NCI-H146 treated with DMSO at 0.1 percent for 48 hours (cell line): Measurements from ENCODE around the gene CTBP2.

Source experiments
- DNase-seq: peaks from one replicate; lab custom pipeline; 2025; ENCODE audit not compliant: unreplicated experiment; lab: John Stamatoyannopoulos, UW

CTBP2 gene

DNA sequence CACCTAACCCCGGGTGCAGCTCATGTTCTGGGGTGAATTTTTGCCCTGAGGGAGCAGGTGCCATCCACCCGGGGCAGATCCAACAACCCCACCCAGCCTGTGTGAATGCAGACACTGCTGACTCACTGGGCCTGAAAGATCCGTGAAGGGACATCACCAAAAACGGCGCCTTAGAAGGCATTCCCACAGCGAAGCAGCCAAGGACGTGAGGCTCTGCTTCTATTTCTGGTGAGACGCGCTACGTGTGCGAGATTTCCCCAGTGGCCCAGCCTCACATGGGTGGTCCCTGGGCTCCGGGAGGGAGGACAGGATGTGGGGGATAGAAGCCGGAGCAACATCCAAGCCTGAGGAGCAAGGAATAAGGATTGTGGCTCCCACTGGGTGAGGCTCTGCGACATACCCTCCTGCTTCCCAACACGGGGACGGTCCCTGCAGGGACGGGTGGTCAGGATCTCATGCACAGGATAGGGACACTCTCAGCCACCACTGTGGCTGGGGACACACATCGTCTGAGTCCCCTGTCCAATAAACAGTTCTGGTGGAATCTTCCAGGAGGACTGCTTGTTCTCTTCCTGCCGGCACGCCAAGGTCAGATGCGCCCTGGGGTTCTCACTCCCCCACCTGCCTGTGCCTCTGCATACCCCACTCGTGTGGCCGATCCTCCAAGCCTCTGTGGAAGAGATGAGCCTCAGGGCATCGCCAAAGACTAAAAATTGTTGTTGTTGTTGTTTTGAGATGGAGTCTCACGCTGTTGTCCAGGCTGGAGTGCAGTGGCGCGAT is 148.2 kb downstream of the CTBP2 start:
- no peak for DNase-seq

- no peak for DNase-seq
Measured at GRCh38 chr10:125011171-125011925, 149.0 kb downstream of the CTBP2 start.

DNA sequence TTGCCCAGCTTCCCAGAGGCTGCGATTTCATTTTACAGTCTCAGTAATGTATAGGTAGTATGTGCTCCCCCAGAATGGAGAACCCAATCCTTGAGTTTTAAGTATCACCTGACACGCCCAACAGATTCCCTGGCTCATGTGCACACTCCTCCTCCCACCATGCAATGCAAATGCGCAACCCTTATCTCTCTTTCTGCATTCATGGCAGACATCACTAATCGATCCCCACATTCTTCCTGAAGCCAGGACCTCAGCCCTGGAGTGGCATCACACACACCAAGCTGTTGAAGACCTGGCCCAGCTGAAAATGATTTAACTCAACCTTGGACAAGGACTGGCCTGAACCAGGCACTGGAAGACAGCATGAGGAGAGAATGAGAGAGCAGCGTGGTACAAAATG is 150.0 kb downstream of the CTBP2 start:
- no peak for DNase-seq

DNA sequence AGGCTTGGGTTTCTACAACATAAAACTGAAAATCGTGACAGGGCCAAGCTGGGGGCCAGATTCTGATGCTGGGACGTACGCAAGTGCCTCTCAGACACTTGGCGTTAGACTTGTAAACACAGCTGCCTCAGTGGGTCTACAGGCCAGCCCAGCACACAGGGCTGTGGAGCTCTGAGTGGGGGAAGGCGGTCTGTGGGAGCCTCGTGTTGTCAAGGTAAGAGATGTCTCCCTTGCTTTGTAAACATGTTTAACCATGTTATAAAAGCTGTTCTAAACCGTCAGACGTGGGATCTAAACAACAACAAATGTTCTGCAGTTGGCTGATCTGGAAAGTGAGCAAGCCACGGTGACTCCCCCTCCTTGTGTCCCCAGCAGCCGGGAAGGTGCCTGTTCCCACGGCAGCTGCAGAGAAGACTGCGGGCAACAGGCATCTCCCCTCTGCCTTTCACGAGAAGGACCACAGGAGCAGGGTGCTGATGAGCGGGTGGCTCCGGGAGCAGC is 150.7 kb downstream of the CTBP2 start:
- DNase-seq: no peak

GRCh38 chr10:125008689-125009638 is 151.4 kb downstream of the CTBP2 start:
- no peak for DNase-seq

DNA sequence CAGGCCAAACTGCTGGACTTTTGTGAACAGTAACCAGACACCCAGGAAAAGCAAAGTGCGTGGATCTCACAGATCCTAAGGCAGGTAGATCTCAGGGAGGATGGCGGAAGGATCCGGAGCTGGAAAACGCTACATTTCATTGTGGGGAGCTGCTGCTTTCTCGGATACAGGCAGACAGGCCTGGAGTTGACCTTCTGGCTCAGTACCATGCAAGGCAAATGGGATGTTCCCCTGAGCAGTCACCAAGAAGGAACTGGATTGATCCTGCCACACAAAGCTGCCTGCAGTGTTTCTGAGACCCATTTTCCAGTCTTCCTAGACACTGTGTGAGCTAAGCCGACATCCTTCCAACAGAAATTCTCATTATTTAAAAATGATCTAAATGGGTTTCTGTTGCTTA is 152.9 kb downstream of the CTBP2 start:
- no peak for DNase-seq

DNA sequence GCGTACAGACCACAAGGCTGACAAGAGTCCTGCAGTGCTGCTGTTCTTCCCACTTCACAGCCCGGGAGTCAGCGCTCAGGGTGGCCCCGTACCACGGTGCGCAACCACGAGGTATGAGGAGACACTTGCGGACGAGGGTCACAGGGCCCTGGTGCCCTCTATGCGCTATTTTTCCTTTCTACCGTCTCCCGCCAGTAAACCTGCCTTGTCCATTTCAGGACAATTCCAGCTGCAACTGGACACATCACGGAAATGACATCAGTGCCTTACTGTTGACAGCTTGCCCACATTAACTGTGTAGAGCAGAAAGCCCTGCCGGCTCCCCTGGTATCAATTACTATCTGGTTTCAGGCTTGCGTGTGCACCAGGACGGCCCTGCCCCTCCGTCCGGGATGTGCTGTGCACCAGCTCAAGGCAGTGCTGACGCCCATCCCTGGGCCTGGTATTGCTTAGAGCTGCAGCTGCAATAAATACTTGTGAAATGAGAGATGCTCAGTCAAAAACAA is 153.4 kb downstream of the CTBP2 start:
- no peak for DNase-seq

DNA sequence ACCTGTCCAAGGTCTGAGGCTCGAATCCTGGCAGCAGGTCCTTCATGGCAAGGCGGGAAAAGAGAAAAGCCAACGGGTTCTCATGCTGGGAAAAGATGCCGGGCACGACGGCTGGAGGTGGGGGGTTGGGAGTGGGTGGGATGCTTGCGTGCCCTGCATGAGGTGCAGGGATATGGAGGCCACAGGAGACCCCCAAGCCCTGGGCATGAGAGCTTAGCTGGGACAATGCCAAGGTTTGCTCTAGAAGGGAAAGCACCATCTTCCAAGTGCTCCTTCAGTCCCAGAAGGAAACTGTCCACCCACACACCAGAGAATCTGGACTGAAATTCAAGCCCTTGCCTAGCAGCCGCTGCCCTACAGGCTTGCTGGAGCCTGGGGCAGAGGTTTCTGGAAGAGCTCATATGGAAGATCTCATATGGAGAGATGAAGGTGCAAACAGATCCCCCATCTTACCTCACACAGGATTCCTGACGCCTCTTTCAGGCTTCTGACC is 154.1 kb downstream of the CTBP2 start:
- no peak for DNase-seq

DNA sequence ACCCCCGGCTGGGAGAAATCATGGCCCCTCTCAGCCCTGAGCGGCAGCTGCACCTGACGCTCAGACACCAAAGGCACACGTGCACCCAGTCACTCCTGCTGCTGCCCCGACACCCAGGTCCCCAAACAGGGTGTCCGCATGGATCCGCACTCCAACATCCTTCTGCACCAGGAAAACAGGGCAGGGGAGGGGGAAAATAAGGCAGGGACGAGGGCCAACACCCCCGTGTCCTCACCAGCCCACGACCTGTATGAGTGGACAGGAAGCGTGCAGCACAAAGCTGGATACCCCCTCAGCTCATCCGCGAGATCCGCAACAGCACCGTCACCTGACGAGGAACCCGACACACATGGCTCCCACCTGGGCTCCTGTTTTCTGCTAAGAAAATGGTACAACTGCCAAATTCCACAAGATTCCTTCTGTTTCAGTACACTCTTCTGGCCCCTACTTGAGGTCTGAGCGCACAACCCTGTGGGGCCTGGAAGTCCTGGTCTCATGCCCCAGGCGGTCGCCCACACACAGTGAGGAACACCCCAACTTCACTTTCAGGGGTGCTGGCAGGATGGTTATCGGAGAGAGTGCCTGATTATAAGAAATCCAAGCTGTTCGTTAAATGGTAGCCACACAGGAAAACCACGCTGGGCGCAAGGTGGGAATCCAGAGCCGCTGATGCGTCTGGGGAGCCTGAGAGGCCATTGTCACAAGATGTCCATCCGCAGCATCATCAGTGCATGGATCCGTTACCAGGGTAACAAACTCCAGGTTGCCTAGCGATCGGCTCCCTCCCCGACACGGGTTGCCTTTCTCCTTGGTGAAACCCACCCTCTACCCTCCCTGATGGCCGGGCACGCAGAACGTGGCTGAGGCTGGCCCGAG is 154.8 kb downstream of the CTBP2 start:
- no peak for DNase-seq

GRCh38 chr10:125004571-125005311 is 155.6 kb downstream of the CTBP2 start:
- DNase-seq: no peak

DNA sequence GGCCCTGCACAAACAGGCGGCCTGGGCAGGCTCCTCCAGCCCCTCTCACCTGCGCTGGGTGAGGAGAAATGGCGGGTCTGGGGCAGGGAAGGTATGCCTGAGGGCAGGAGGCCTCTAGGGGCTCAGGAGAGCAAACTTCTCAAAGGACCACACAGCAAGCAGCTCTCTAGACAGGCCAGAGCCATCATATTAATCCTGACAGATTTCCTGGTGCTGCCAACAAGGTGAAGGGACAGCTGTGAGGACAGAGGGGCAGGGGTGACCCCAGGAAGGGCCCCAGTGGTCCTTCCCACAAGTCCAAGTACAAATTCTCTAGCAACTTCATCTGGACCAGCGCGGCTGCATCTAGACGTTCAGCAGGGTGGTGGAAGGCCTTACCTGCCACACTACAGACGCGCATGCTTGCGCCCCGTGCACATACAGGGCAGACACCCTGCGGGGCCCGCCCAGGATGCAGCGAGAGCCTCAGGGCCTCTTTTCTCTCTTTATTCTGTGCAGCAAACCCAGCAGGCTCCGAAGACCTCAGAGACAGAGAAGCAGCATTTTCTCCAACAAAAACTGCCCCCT is 156.4 kb downstream of the CTBP2 start:
- no peak for DNase-seq

- no peak for DNase-seq
Measured at GRCh38 chr10:125003146-125003900, 157.0 kb downstream of the CTBP2 start.

- DNase-seq: no peak
Measured at GRCh38 chr10:125002423-125003145, 157.8 kb downstream of the CTBP2 start.

- DNase-seq: no peak
Measured at GRCh38 chr10:125002047-125002422, 158.3 kb downstream of the CTBP2 start.

GRCh38 chr10:125001313-125002046 is 158.9 kb downstream of the CTBP2 start:
- no peak for DNase-seq

DNA sequence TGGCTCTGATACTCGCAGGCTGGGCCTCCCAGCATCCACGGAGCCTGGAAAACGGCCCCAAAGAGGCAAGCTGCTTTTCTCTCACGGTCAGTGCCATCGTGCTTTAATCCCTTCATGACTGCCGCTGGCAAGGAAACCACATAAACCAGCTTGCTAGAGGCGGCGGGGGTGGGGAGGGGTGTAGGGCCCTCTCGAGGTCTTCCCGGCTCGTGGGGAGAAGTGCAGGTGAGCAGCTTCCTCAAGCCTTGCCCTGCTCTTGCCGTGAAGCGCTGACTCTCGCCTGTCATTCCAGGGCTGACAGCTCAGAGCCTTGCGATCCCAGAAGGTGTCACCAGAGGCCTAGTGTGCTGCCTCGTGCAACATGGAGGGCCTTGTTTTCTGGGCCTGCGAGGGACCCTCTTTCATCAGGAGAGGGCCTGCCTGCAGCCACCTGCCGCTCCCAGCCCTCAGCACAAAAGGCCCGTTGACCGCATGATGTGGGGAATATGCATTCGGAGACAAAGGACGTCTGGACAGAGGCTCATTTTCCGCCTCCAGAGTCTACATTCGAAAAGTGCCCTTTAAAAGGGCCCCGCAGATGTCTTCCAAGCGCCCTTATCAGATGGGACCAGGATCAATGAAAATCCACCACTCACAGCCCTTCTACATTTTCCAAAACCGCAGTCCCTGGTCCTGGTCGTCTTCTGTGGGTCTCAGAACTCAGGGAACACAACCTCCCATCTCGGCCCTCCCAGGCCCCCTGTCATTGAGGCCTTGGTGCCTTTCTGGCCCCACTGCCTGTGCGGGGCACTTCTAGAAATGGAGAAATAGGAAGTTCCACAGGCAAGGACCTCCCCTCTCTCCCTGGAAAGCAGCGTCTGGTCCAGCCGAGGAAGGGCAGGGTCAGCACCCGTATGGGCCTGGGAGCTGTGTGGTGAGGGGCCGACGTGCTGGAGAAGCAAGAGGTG is 159.7 kb downstream of the CTBP2 start:
- no peak for DNase-seq
